NCI-H187 (cell line): ENCODE data around the gene VKORC1.
"Not testable (repeated sequence)": the region's sequence is repeated elsewhere in the genome, so short reads cannot be mapped to it uniquely, and the experiment has no call there.

Source experiments
- DNase-seq, 2 experiments: peaks; one replicate each; lab custom pipeline; 2025; lab: John Stamatoyannopoulos, UW

The VKORC1 gene

GRCh38 chr16:31094424-31095120, at the start of gene VKORC1:
Gene VKORC1, minus strand, starts transcription at chr16:31094797. Its CDS starts 68 bp downstream, at chr16:31094729.
- DNase-seq: peak; percentile 38 to 79

GRCh38 chr16:31143694-31144148, 49.1 kb upstream of the VKORC1 start:
- DNase-seq: no peak

GRCh38 chr16:31143011-31143693, 48.6 kb upstream of the VKORC1 start:
- DNase-seq: no peak

- peak; percentile 81 to 87 for DNase-seq
Observed at GRCh38 chr16:31142109-31143010, 47.8 kb upstream of the VKORC1 start.

- DNase-seq: no peak
Observed at GRCh38 chr16:31141489-31142108, 47.0 kb upstream of the VKORC1 start.

GRCh38 chr16:31141071-31141469, 46.5 kb upstream of the VKORC1 start:
- not testable (repeated sequence) for DNase-seq

GRCh38 chr16:31138621-31139578, 44.3 kb upstream of the VKORC1 start:
- DNase-seq: no peak

- not testable (repeated sequence) for DNase-seq
Observed at GRCh38 chr16:31136822-31137499, 42.4 kb upstream of the VKORC1 start.

- no peak for DNase-seq
Observed at GRCh38 chr16:31136287-31136662, 41.7 kb upstream of the VKORC1 start.

GRCh38 chr16:31135535-31136286, 41.1 kb upstream of the VKORC1 start, which contains the start of gene PRSS8:
Gene PRSS8, minus strand, starts transcription at chr16:31135727. Its CDS starts 229 bp downstream, at chr16:31135498.
- no peak for DNase-seq

- DNase-seq: no peak
Observed at GRCh38 chr16:31134625-31135534, 40.3 kb upstream of the VKORC1 start.

- DNase-seq: no peak
Observed at GRCh38 chr16:31134091-31134571, 39.5 kb upstream of the VKORC1 start.

- DNase-seq: no peak
Observed at GRCh38 chr16:31133046-31133501, 38.5 kb upstream of the VKORC1 start.

- DNase-seq: no peak
Observed at GRCh38 chr16:31132303-31132979, 37.8 kb upstream of the VKORC1 start.

GRCh38 chr16:31131841-31132271, 37.3 kb upstream of the VKORC1 start:
- DNase-seq: no peak

- DNase-seq: no peak
Observed at GRCh38 chr16:31131416-31131815, 36.8 kb upstream of the VKORC1 start.

GRCh38 chr16:31130899-31131298, 36.3 kb upstream of the VKORC1 start:
- no peak for DNase-seq
